GM21367 (cell line): ENCODE measurements around the gene PADI3.

Source experiments
- ATAC-seq: cut with Tn5 transposase; IDR thresholded peaks from one replicate; pipeline ENCODE4 v1.9.1; 2021; ENCODE audit not compliant: unreplicated experiment

The PADI3 gene, protein sequence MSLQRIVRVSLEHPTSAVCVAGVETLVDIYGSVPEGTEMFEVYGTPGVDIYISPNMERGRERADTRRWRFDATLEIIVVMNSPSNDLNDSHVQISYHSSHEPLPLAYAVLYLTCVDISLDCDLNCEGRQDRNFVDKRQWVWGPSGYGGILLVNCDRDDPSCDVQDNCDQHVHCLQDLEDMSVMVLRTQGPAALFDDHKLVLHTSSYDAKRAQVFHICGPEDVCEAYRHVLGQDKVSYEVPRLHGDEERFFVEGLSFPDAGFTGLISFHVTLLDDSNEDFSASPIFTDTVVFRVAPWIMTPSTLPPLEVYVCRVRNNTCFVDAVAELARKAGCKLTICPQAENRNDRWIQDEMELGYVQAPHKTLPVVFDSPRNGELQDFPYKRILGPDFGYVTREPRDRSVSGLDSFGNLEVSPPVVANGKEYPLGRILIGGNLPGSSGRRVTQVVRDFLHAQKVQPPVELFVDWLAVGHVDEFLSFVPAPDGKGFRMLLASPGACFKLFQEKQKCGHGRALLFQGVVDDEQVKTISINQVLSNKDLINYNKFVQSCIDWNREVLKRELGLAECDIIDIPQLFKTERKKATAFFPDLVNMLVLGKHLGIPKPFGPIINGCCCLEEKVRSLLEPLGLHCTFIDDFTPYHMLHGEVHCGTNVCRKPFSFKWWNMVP

DNA sequence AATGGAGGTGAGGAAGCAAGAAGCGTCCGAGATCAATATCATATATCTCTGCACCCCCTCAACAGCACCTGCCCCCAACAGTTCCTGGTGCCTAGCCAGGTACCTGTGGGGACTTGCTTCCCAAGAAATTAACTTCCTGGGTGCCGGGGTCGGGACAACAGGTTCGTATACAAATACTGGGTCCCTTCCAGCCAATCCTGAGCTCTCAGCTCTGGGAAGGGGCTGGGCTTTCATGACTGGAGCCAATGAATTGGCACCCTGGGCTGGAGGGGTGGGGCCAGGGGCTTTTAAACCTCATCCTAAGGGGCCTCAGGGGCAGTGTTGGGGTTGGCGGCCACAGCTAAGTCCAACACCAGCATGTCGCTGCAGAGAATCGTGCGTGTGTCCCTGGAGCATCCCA lies at the start of gene PADI3:
Gene PADI3 (plus strand): TSS at position 318 of the 400 bp plus-strand sequence. CDS start 40 bp downstream, at position 358.
- no peak for ATAC-seq

DNA sequence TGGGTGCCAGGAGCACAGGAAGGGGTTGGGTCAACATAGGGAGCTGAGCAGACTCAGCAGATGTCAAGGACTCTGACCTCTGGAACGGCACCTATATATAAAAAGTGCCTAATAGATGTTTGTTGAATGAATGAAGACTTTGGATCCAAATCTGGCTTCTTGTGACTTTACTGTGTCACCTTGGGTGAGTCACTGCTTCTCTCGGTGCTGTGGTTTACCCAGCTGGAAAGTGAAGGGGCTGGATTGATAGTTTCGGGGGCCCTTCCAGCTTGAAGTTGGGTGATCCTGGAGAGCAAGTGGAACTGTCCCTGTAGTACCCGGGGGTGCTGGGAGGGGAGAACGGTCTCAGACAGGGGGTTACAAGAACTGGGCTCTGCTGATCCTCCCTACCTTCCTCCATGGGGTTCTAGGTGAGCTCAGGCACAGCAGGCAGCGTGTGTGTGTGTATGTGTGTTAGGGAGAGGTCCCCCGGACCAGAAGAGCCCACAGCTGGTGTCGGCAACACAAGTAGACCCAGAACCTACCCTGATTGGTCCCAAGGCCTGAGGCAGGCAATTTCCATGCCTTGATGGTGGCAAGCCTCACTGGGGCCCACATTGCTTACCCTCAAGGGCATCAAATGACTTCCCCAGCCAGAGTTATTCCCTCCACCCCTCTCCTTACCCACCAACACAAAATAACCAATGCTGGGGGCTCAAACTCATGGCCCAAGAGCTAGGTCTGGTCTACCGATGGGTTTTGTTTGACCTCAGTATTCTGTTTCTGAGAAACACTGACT lies 49.4 kb upstream of the PADI3 start:
- no peak for ATAC-seq

DNA sequence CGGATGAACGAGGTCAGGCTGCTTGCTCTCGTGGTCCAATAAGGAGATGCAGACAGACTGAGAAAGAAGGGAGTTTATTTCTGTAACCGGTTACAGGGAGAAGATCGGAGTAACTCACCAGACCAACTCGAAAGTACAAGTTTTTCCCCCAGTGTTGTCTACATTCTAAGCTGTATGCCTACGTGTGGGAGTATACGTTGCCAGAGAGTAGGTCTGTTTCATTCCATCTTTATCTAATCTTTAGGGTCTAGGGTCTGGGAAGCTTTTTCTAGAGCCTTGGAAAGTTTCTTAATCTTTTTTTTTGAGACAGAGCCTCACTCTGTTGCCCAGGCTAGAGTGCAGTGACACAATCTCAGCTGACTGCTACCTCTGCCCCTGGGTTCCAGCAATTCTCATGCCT lies 48.7 kb upstream of the PADI3 start:
- ATAC-seq: no peak

DNA sequence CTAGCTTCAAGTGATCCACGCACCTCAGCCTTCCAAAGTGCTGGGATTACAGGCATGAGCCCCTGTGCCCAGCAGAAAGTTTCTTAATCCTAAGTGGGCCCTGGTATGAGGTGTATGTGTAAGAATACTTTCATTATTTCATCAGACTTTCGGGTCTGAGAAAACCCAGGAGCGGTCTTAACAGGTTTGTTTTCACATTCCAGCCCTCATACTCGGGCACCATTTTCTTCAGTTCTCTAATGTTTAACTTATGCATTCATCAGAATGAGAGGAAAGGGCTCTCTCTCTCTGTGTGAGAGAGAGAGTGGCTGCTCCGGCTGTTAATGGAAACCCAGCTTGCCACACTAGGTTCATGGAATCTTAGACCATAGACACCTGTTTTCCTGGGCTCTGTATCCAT lies 48.1 kb upstream of the PADI3 start:
- ATAC-seq: no peak

DNA sequence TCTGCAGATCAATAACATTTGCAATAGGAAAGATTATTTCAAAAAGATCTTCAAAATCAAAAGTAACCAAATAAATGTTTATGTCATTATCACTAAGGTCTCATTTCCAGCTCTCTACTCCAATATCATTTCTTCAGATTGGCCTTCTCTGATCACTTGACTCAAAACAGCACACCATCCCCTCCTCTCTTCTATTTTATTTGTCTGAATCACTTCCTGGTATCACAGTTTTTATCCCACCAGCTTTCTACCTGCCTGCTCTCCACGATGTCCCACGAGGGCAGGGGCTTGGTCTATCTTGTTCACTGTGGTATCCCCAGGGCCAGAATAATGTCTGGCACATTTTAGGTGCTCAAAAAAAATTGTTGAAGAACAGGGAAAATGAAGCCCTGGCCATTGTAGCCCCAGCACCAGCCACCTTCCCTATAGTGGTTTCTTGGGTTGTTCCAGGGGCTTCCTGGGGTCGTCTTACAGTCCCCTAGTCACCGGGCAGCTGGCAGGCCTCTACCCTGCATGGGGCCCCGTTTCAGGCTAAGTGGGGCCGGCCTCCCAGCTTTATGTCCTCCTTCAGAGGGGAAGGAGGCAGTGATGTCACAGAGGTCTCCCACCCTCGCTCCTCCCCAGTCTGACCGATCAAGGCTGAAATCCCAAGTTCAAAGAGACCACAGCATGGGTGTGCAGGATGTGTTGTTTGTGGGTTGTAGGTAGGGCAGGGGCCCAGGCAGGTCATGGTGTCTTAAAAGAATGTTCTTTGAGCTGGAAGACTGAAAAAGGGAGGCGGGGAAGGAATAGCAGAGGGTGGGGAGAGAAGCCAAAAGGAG lies 47.5 kb upstream of the PADI3 start:
- no peak for ATAC-seq

DNA sequence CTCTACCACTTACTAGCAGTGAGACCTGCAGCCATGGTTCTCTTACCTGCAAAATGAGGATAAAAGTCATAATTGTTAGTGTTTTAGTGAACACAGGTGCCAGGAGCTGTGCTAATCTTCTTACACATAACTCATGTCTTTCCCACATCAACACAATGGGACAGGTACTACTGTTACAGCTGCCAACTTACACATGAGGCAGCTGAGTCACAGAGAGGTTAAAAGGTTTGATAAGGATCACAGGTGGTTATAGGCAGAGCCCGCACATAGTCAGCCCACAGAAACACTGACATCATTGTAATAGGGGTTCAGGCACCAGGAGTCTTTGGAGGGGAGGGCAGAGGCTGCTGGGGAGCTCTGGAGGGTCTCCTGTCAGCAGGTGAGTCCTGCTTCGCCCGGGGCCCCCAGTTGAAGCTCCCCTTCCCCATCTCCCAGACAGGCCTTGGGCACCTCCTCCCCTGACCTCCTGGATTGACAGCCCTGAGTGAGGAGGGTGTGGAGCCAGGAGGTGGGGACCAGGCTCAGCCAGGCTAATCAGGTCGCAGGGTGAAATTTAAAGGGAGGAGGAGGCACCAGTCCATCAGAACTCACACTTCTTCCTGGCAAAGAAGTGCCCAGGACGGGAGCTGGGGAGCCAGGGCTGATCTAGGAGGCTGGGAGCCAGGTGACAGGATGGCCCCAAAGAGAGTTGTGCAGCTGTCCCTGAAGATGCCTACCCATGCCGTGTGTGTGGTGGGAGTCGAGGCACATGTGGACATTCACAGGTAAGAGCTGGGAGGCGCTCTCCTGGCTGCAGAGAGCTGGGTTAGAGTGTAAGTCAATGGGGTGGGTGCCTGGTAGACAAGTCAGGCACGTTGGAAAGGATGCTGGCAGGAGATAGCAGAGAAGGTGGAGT lies 44.1 kb upstream of the PADI3 start, which contains the start of gene PADI1:
Gene PADI1 (plus strand): TSS at position 583 of the 895 bp plus-strand sequence. CDS start 90 bp downstream, at position 673.
- ATAC-seq: no peak

DNA sequence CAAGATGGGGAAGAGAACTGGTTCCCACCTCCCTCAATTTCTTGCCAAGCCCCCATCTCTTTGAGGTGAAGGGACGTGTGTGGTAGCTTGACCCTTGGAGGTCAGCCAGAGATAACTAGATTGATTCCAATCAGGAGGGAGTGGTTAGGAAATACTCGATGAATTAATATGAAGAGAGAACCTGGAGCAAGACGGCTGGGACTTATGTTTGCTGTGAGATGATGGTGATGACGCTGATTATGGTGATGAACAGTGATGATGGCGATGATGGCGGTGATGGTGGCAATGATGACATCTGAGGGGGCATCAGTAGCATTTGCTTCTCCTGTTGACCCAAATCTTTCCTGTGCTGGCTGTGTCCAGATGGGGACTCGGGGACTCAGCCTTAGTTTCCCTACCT lies 43.2 kb upstream of the PADI3 start:
- ATAC-seq: no peak

DNA sequence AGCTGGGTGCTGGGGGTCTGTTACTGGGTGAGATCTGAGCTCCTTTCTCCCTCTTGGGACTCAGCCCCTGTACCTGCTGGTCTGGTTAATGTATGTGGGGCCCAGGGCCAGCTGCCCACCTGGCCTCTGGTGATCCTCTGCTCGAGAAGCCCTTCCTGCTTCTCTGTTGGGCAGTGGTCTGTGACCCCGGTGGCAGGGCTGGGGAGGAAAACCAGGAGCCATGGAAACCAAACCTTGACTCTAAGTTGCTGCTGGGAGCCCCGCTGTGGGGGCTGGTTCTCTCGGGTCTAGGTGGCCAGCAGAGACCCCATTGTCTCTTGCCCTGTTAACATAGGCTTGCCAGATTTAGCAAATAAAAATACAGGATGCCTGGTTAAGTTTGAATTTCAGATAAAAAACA lies 42.7 kb upstream of the PADI3 start:
- no peak for ATAC-seq

DNA sequence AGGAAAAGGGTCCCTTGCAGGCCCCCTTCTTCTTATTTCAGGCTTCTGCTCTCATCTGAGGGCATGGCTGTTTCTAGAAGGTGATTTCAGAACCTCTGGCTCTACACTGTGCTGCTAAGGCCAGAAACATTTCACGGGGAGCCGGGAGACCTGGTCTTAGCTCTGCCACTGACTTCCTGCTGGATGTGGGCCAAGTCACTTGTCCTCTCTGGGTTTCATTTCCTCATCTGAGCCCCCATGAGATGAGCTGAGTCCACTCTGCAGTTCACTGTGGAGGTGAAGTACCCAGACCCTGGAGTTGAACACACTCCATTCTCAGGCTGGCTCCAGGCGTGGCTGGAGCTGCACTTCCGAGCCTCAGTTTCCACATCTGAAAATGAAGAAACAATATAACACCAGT lies 41.9 kb upstream of the PADI3 start:
- no peak for ATAC-seq

DNA sequence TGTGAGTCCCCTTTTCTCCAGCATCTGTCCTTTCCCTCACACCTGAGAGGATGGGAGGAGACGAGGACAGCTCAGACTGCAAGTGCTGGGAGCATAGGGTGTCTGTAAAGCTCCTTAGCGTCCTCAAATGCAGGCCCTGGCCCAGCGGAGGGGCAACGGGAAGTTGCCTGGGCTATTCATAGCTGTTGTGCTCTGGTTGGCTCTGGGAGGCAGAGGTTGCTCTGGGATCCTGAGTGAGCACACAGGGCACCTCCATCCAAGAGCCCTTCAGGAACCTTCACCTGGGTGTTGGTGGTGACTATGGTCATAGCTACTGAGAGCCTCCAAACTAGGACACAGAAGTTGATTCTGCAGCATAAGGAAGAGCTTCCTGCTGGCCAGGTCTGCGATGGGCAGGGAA lies 41.4 kb upstream of the PADI3 start:
- no peak for ATAC-seq

DNA sequence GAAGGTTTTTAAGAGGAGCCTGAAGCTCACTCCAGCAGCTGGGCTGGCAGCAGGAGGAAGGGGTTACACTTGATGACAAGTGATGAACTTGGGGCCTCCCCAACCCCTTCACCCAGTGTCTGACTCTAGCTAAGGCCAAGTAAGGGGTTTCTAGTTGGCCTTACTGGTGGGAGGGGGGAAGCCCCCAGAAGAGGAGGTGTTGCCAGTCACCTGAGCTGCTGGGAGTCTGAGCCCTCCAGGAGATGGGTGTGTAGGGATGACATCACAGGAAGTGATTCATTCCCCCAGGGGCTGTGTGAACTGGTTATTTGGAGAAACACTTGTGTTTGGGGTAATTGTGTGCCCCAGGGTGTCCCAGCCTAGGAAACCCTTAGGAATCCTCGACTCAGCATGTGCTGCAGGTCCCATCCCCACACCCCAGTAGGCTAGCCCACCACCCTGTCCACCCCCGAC lies 40.9 kb upstream of the PADI3 start:
- no peak for ATAC-seq

DNA sequence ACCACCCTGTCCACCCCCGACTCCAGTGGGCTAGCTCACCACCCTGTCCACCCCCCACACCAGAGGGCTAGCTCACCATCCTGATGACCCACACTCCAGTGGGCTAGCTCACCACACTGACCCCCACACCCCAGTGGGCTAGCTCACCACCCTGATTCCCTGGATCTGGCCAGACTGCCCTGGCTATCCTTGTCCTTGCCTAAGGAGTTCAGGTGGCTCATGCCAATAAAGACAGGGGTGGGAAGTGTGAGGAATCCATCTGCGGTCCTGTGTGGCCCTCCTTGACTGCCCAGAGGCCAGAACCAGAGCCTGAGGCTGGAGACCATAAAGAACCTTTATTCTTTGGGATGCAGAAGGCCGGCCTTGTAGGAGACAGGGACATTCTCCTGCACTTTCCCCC lies 40.4 kb upstream of the PADI3 start:
- ATAC-seq: no peak

DNA sequence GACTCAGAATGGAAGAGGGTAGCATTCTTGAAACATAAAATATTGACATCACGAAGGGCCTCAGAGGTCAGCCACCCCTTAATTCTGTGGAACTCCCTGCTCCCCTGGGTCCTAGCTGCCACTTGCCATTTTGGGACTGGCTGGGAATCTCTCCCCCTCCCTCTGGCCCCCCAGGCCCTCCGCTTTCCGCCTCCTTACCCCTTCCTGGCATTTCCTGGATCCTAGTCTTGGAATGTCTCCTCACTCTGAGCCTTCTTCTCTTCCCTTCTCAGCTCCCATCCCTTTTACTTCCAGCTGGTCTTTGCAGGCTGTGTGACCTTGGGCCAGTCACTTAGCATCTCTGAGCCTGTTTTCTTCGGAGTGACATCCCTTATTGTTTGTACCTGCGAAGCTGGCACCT lies 39.5 kb upstream of the PADI3 start:
- no peak for ATAC-seq

DNA sequence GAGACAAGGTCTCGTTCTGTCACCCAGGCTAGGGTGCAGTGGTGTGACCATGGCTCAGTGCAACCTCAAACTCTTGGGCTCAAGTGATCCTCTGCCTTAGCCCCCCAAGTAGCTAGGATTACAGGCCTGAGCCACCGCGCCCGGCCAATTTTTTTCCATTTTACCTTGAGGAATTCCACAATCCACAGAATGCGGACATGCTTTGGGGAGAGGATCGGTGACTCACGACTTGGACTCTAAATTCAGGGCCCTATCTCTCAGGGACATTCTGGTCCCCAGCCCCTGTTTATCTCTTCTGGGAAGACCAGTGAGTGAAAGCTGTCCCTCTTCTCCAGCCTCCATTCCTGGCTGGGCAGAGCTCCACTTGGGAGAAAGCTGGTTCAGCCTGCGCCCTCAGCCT lies 38.7 kb upstream of the PADI3 start:
- ATAC-seq: no peak

DNA sequence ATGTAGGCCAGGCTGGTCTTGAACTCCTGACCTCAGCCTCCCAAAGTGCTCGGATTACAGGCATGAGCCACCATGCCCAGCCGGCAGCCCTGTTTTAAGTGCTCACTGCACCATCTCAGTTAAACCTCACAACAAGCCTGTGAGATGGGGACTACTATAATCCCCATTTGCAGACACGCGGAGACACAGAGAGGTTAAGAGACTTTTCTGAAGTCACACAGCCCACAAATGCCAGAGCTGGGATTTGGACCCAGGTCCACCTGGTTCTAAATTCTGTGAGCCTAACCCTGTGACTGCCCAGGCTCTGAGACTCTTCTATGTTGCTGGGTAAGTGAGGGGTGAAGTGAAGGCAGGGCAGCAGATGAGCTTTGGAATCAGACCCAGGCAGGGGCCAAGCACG lies 37.5 kb upstream of the PADI3 start:
- ATAC-seq: no peak

DNA sequence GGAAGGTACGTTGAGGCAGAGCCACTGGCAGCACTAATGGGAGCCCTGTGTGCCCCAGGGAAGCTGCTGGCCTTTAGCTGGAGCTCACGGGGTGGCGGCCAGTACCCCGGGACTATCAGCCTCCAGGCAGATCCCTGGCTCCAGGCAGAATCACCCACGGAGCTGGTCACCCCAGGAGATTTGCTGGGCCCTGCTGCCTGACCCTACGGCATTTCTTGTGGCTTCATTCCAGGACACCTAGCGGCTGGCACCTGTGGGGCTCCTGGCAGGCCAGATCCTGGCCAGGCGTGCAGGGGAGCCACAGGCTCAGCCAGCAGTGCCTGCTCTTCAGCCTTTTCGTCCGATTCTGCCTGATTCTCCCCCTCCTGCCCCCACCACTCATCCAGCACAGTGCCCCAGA lies 36.9 kb upstream of the PADI3 start:
- ATAC-seq: no peak

DNA sequence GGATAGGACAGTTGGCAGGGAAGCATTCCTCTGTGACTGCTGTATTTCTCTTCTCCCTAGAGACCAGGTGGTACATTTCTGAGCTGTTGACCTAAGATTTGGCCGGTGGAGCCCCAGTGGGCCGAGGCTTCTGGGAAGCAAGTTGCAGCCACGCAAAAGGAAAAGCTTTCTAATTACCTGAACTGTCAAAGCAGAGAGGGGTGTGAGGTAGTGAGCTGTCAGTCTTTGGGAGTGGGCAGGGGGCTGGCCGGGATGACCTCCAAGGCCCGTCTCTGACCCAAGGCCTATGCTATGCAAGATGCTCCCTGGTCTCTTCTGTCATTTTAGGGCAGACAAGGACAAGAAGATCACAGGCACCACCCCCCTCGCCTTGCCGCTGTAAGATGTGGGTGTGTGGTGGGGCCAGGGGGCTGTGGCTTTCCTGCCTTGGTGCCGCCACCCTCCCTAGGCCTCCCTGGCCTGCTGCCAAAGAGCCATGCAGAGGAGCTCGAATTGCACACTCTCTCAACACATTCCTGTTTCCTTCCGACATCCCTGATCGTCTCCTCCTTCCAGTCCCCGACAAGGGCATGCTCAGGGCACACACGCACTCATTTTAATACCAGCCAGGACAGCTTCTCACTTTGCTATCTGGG lies 36.3 kb upstream of the PADI3 start:
- ATAC-seq: no peak

DNA sequence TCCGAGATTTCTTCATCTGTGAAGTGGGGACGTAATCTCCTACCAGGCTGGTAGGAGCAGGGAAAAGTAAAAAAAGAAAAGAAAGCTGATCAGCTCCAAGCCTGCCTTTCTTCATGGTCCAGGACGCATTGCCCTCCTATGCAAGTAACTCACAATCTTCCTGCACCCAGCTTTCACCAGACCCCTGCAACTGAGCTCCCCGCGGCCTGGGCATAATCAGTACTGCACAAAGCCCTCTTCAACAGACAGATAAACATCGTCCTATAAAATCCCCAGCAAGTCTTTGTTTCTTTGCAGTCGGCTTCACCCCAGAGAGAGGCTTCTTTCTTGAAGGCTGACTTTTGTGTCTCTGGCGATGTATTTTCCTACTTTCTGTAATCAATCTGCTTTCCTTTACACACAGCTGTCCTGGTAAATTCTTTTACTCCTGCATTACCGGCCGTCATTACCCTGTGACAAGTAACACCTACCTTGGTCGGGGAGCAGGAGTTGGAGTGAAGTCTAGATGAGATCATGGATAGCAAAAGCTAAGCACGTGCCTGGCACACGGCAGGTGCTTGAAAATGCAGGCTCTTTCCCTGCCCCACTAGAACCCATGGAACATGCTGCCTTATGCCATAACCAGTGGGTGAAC lies 35.6 kb upstream of the PADI3 start:
- no peak for ATAC-seq

DNA sequence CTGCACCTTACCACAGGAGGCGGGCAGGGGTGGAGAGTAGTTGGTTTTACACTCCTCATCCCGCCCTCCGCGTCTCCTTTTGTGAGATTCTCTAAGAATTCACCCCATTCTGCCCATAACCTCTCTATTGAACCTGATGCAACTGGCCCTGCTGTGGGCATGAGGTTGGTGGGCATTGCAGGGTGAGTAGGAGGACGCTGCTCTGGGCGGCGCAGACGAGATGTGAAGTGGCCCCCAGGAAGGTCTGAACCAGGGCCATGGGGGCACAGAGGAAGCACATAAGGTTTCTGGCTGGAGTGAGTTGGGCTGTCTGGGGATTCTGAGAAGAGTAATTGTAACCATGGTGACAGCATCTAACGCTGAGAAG lies 35.1 kb upstream of the PADI3 start:
- no peak for ATAC-seq
